GM12878 (cell line): Measurements from ENCODE around the gene FBXL14. TPM values are rescaled to one million over a fixed set of nuclear protein-coding genes. Genes with fewer than 3 reads are reported as not detected.

Experiments used
- DPF2 ChIP-seq: fragments of 450-650 bp; IDR thresholded peaks from 2 replicates; pipeline ENCODE4 v1.6.1; 2017; ENCODE audit warnings: mild to moderate bottlenecking
- SMC3 ChIP-seq: IDR thresholded peaks from 2 replicates; pipeline ENCODE4 v1.6.1; 2011; ENCODE audit warnings: low read length, improper control_type of control experiment, borderline replicate concordance
- ZBTB40 ChIP-seq: fragments of 450-650 bp; IDR thresholded peaks from 2 replicates; pipeline ENCODE4 v1.6.1; 2016; ENCODE audit warnings: mild to moderate bottlenecking, moderate library complexity, borderline replicate concordance
- ZZZ3 ChIP-seq: IDR thresholded peaks from 2 replicates; pipeline ENCODE4 v1.6.1; 2011; ENCODE audit warnings: low read depth; ENCODE audit not compliant: control insufficient read depth, insufficient read length
- polyA plus RNA-seq, 11 experiments: library from polyadenylated mRNA; depleted of rRNA in 4 of 11; unstranded in 6 of 11; stranded (reverse) in 5 of 11; fragments of >200 nt; fragmentation: Nextera tagmentation in 4 of 11; fragmentation: Illumina TruSeq in 1 of 11; extraction: Ambion mirVana in 4 of 11; extraction: Trizol in 1 of 11; gene quantifications; 1 replicate in 1 of 11; 2 replicates in 10 of 11; pipeline versions ENCODE4 v1.2.1 to v1.2.3, GENCODE V29; 2011 to 2016; ENCODE audit warnings: inconsistent platforms in 2 of 11, missing spikeins in 2 of 11, low read depth in 1 of 11
- total RNA-seq, 4 experiments: library from RNA; depleted of rRNA in 3 of 4; stranded (reverse); fragments of >200 nt in 3 of 4; fragmentation: Illumina TruSeq in 1 of 4; extraction: Trizol in 1 of 4; gene quantifications; 2 replicates each; pipeline versions ENCODE4 v1.2.1 to v1.2.3, GENCODE V29; 2013 to 2021
- TF ChIP-seq, protein P1 (sequence below): fragments of 450-650 bp; IDR thresholded peaks from 2 replicates; pipeline ENCODE4 v1.6.1; 2018; ENCODE audit warnings: borderline replicate concordance, mild to moderate bottlenecking; ENCODE audit not compliant: partially characterized antibody
- TF ChIP-seq, protein P2 (sequence below): IDR thresholded peaks from 2 replicates; pipeline ENCODE4 v1.6.1; 2011; ENCODE audit warnings: low read depth, mild to moderate bottlenecking, low read length, moderate library complexity, borderline replicate concordance; ENCODE audit errors: extremely low read depth
- TF ChIP-seq, protein P3 (sequence below): IDR thresholded peaks from 2 replicates; pipeline ENCODE4 v1.6.1; 2011; ENCODE audit warnings: low read depth, low read length, improper control_type of control experiment, borderline replicate concordance

FBXL14 gene
- total and polyA plus RNA-seq, 10 of the 15 experiments (the other 5 are each of a cell fraction or from before 2014, with no cell fraction given), result 0.44 to 19.0 (median 2.9) TPM

DNA sequence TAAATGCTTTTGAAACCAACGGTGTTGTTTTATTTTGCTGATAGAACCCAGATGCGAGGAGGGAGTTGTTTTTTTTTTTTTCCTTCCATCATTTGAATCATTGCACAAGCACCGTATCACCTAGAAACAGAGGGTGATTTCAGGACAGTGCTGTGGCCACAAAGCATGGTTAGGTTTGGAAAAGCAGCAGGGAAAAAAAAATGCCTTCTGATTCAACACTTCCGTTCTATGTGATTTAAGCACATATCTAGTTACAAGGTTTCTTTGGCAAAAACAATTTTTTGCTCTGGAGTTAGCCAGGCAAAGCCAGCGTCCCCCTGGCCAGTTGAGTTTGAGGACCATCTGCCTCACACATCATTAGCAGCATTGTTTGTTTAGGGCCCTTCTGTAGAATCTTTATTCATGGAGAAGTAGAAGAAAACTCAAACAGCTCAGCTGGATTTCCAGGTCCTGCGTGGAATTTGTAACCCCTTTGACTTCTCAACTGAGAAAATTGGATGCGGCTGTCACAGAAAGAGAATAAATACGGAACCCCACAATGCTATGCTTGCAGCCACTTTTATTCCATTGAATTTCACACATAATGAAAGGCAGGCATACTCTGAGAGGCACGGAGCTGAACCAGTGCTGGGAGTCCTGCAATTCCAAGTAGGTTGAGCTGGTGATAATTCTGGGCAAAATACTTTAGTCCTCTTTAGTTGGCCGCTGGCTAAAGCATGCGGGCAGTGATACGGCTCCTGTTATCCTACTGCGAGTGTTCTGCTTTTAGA is 17.6 kb upstream of the FBXL14 start (continued):
- TF ChIP-seq, protein P1, sequence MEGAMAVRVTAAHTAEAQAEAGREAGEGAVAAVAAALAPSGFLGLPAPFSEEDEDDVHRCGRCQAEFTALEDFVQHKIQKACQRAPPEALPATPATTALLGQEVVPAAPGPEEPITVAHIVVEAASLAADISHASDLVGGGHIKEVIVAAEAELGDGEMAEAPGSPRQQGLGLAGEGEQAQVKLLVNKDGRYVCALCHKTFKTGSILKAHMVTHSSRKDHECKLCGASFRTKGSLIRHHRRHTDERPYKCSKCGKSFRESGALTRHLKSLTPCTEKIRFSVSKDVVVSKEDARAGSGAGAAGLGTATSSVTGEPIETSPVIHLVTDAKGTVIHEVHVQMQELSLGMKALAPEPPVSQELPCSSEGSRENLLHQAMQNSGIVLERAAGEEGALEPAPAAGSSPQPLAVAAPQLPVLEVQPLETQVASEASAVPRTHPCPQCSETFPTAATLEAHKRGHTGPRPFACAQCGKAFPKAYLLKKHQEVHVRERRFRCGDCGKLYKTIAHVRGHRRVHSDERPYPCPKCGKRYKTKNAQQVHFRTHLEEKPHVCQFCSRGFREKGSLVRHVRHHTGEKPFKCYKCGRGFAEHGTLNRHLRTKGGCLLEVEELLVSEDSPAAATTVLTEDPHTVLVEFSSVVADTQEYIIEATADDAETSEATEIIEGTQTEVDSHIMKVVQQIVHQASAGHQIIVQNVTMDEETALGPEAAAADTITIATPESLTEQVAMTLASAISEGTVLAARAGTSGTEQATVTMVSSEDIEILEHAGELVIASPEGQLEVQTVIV, result no peak
- TF ChIP-seq, protein P2, sequence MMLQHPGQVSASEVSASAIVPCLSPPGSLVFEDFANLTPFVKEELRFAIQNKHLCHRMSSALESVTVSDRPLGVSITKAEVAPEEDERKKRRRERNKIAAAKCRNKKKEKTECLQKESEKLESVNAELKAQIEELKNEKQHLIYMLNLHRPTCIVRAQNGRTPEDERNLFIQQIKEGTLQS, result no peak
- TF ChIP-seq DPF2, result no peak
- no peak for TF ChIP-seq ZBTB40
- TF ChIP-seq ZZZ3, result no peak
- TF ChIP-seq SMC3, result no peak
- TF ChIP-seq, protein P3, sequence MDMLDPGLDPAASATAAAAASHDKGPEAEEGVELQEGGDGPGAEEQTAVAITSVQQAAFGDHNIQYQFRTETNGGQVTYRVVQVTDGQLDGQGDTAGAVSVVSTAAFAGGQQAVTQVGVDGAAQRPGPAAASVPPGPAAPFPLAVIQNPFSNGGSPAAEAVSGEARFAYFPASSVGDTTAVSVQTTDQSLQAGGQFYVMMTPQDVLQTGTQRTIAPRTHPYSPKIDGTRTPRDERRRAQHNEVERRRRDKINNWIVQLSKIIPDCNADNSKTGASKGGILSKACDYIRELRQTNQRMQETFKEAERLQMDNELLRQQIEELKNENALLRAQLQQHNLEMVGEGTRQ, result no peak
